ENCODE data around the gene KIAA0930. TPM values are rescaled to one million over a fixed set of nuclear protein-coding genes. Genes with fewer than 3 reads are reported as not detected.

Gene KIAA0930
- total RNA-seq, 1 donor from 2014 or later, result 31.5 TPM

GRCh38 chr22:45218976-45219375, 21.7 kb downstream of the KIAA0930 start:
- no peak for DNase-seq (ENCODE audit: low spot score)

- DNase-seq (ENCODE audit: low spot score), result no peak
Observed at GRCh38 chr22:45217806-45218205, 22.9 kb downstream of the KIAA0930 start.

GRCh38 chr22:45217345-45217744, 23.3 kb downstream of the KIAA0930 start:
- no peak for DNase-seq (ENCODE audit: low spot score)

GRCh38 chr22:45216133-45217003, 24.3 kb downstream of the KIAA0930 start:
- DNase-seq (ENCODE audit: low spot score), result no peak

GRCh38 chr22:45212992-45213751, 27.5 kb downstream of the KIAA0930 start:
- DNase-seq (ENCODE audit: low spot score), result peak; percentile 38

GRCh38 chr22:45212306-45212709, 28.4 kb downstream of the KIAA0930 start:
- peak; percentile 95 for DNase-seq (ENCODE audit: low spot score)

GRCh38 chr22:45211848-45212247, 28.8 kb downstream of the KIAA0930 start:
- DNase-seq (ENCODE audit: low spot score), result no peak

GRCh38 chr22:45211435-45211834, 29.3 kb downstream of the KIAA0930 start:
- DNase-seq (ENCODE audit: low spot score), result no peak

GRCh38 chr22:45210991-45211390, 29.7 kb downstream of the KIAA0930 start:
- peak; percentile 66 for DNase-seq (ENCODE audit: low spot score)

- DNase-seq (ENCODE audit: low spot score), result no peak
Observed at GRCh38 chr22:45210577-45210976, 30.1 kb downstream of the KIAA0930 start.

- DNase-seq (ENCODE audit: low spot score), result no peak
Observed at GRCh38 chr22:45210174-45210573, 30.5 kb downstream of the KIAA0930 start.

GRCh38 chr22:45208993-45209838, 31.5 kb downstream of the KIAA0930 start:
- DNase-seq (ENCODE audit: low spot score), result no peak

- DNase-seq (ENCODE audit: low spot score), result no peak
Observed at GRCh38 chr22:45208696-45208992, 32.0 kb downstream of the KIAA0930 start.

- no peak for DNase-seq (ENCODE audit: low spot score)
Observed at GRCh38 chr22:45207981-45208664, 32.6 kb downstream of the KIAA0930 start.

- no peak for DNase-seq (ENCODE audit: low spot score)
Observed at GRCh38 chr22:45207533-45207932, 33.2 kb downstream of the KIAA0930 start.

GRCh38 chr22:45206233-45206632, 34.5 kb downstream of the KIAA0930 start:
- DNase-seq (ENCODE audit: low spot score), result no peak

- DNase-seq (ENCODE audit: low spot score), result no peak
Observed at GRCh38 chr22:45205276-45205925, 35.3 kb downstream of the KIAA0930 start.

GRCh38 chr22:45204819-45205218, 35.9 kb downstream of the KIAA0930 start:
- DNase-seq (ENCODE audit: low spot score), result no peak

- DNase-seq (ENCODE audit: low spot score), result no peak
Observed at GRCh38 chr22:45204241-45204640, 36.5 kb downstream of the KIAA0930 start.

GRCh38 chr22:45203150-45203951, 37.3 kb downstream of the KIAA0930 start:
- DNase-seq (ENCODE audit: low spot score), result no peak
